ENCODE measurements around the gene EPHA7. TPM values are rescaled to one million over a fixed set of nuclear protein-coding genes. Genes with fewer than 3 reads are reported as not detected.

The EPHA7 gene
- total and polyA plus RNA-seq, 2 donors (not counting 3 experiments of a cell fraction or from before 2014, with no cell fraction given), result not detected

GRCh38 chr6:93392797-93393196 is 26.6 kb downstream of the EPHA7 start:
- Histone ChIP-seq H3K9me1 (replicated peaks; ENCODE audit: control insufficient read depth, extremely low read depth, insufficient read depth, low read length) (no peaks in the 10 kb centered on the region), H3K27me3 (ENCODE audit: control insufficient read depth in 2 of 2, insufficient read depth in 2 of 2, low read length in 2 of 2) (no peaks in the 10 kb centered on the region), H4K20me1 (replicated peaks; ENCODE audit: control insufficient read depth, extremely low read depth, insufficient read depth, low read length) (no peaks in the 10 kb centered on the region), H3K4me2 (ENCODE audit: insufficient read depth, low read length) (no peak overlapping the region), H3K27ac (ENCODE audit: insufficient read depth, low read depth, low read length) (no peak overlapping the region), H3K79me2 (ENCODE audit: control insufficient read depth, insufficient read depth, low read length) (no peaks in the 10 kb centered on the region), H3K9ac (replicated peaks; ENCODE audit: extremely low read depth, insufficient read depth, low read length) (no peak overlapping the region), H2AFZ (ENCODE audit: low read depth, low read length) (no peak overlapping the region), H3K4me3 (replicated peaks in 1 of 3; ENCODE audit: insufficient read depth in 1 of 3, low read depth in 1 of 3, low read length in 3 of 3) (no peak overlapping the region), H3K9me3 (replicated peaks; ENCODE audit: control insufficient read depth, insufficient read depth, low read length) (no peaks in the 10 kb centered on the region), H3K4me1 (ENCODE audit: control insufficient read depth, extremely low read depth, insufficient read depth, low read length) (no peaks in the 10 kb centered on the region), H3K36me3 (ENCODE audit: control insufficient read depth in 2 of 2, extremely low read depth in 1 of 2, insufficient read depth in 2 of 2, low read length in 2 of 2) (no peaks in the 10 kb centered on the region)
- FAIRE-seq (no peak), DNase-seq (ENCODE audit: low read depth, low spot score) (no peak)
- no TSS peak for BruUV-seq (replicated peaks)
- intact Hi-C loops (cut with micrococcal nuclease), result no loop called here
- TF ChIP-seq POLR2AphosphoS5 (IDR thresholded peaks at IDR 0.05; ENCODE audit: insufficient read depth, low read depth, low read length), result no peak
- TF ChIP-seq EZH2 (IDR thresholded peaks at IDR 0.05; ENCODE audit: borderline replicate concordance, low read depth, low read length, severe bottlenecking), result no peak
- no peak for TF ChIP-seq JUN (IDR thresholded peaks at IDR 0.05; ENCODE audit: borderline replicate concordance, insufficient read depth, insufficient read length, low read depth)
- TF ChIP-seq GATA2 (IDR thresholded peaks at IDR 0.05; ENCODE audit: insufficient read depth, insufficient read length, low read depth, low read length), result no peak
- TF ChIP-seq MYC (IDR thresholded peaks at IDR 0.05; ENCODE audit: low read depth, low read length), result no peak
- TF ChIP-seq CTCF (IDR thresholded peaks at IDR 0.05; ENCODE audit: extremely low read depth in 1 of 2, insufficient read depth in 1 of 2, low read depth in 1 of 2, low read length in 2 of 2), result no peak
- TF ChIP-seq FOS (IDR thresholded peaks at IDR 0.05; ENCODE audit: borderline replicate concordance, insufficient read depth, low read length), result no peak
- TF ChIP-seq POLR2A (IDR thresholded peaks at IDR 0.05; ENCODE audit: low read depth, low read length), result no peak
- TF ChIP-seq MAX (IDR thresholded peaks at IDR 0.05; ENCODE audit: insufficient read depth, insufficient read length), result no peak
- POLR2A ChIA-PET, result no interaction called here
- dilution Hi-C loops (cut with MboI; ENCODE audit: extremely low pct_ligation_motif_present, low sequenced_read_pairs), result no loop called here
- CTCF ChIA-PET, result interaction anchor here (1.3 kb wide), 1 partner anchor 9 kb away, joined by 4 read pairs; no protein-coding TSS in a partner anchor

Measured in endothelial cell of umbilical vein (primary cell).